Activated CD4-positive, CD25-positive, alpha-beta regulatory T cell (primary cell): ENCODE results near the gene TBC1D5.
"Not testable (repeated sequence)": the region's sequence is repeated elsewhere in the genome, so short reads cannot be mapped to it uniquely, and the experiment has no call there.

Experiments used
- DNase-seq, 4 experiments: peaks; one replicate each; lab custom pipeline; 2025; lab: John Stamatoyannopoulos, UW

The TBC1D5 gene

DNA sequence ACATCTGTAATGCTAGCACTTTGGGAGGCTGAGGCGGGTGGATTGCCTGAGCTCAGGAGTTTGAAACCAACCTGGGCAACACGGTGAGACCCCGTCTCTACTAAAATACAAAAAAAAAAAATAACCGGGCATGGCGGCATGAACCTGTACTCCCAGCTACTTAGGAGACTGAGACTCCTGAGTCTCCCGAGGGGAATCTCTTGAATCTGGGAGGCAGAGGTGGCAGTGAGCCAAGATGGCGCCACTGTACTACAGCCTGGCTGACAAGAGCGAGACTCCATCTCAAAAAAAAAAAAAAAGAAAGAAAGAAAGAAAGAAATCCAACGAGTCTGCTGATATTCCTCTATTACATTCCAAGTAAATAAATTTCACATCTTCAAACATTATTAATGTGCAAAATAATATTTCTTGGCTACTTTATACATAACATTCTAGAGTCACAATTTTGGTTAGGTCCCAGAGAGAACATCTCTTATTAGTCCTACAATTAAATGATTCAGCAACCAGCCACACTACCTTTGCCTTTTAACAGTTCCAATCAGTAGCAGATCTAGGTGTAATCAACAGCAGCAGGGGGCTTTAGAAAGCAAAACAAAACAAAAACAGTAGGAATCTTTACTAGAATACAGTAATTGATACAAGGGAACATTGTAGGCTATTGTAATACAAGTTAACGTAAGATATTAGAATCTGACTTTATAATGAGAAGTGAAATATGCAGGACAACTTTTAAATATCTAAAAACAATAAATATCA, 195.8 kb downstream of the TBC1D5 start:
- no peak for DNase-seq

DNA sequence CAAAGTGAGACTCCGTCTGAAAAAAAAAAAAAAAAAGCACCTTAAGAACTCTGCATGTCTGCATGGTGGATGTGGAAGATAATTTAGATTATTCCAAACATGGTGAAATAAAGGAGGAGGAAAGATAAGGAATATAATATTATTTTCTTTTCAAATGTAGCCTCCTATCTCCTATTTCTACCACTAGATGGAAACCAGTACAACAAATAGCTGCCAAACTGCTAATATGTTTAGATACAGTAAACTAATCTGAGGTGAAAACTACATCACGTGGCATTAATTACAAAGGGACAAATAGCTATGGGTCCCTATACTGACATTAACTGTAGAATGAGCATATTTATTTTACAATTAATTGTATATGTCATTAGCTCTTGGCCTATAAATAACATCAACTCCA, 197.8 kb downstream of the TBC1D5 start:
- no peak for DNase-seq

DNA sequence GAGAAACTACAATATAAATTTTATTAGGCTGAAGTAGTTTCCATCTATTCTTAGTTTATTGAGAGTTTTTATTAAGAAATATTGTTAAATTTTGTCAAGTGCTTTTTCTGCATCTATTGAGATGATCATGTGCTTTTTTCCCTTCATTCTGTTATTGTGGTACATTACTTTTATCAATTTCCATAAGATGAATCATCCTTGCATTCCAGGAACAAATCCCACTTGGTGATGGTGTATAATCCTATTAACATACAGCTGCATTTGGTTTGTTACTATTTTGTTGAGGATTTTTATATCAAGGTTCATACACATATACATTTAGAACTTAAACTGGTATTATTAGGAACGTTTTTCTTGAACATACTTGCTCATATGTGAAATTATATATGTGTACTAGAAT, 199.8 kb downstream of the TBC1D5 start:
- DNase-seq = no peak

DNA sequence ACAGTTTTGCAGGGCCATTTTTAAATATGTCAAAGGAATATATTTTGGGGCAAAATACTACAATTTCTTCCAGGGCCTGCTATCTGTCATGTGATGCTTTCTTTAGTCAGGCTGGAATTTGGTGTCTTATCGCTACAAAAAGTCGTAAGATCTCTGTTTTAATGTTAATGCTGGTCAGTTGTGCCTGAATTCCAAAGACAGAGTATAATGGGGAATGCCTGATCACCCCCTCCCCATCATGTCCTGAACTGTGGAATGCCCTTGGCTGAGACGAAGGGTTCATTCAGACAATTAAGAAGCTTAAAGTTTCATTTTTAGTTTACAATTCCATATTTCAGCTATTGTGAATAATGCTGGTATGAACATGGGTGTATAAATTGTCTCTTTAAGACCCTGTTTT, 203.0 kb downstream of the TBC1D5 start:
- no peak for DNase-seq

DNA sequence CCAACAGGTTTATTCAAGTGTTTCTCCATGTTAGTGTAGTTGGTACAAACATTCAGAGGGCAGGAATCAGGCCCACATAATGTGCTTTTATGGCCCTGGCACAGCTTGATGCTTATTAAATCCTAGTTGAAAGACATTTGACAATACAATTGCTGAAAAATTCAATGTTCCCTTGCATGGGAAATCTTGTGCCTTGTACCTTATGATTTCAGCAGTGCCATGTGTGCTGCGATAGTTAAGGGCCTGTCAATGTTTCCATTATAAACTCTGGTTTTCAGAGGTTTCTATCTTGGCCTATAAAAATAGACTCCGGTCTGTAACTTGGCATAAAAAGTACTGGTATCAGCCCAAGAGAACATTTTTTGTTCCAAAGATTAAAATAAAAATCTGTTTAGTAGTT, 207.2 kb downstream of the TBC1D5 start:
- no peak for DNase-seq

DNA sequence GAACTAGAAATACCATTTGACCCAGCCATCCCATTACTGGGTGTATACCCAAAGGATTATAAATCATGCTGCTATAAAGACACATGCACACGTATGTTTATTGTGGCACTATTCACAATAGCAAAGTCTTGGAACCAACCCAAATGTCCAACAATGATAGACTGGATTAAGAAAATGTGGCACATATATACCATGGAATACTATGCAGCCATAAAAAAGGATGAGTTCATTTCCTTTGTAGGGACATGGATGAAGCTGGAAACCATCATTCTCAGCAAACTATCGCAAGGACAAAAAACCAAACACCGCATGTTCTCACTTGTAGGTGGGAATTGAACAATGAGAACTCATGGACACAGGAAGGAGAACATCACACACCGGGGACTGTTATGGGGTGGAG, 210.0 kb downstream of the TBC1D5 start:
- DNase-seq = not testable (repeated sequence)

DNA sequence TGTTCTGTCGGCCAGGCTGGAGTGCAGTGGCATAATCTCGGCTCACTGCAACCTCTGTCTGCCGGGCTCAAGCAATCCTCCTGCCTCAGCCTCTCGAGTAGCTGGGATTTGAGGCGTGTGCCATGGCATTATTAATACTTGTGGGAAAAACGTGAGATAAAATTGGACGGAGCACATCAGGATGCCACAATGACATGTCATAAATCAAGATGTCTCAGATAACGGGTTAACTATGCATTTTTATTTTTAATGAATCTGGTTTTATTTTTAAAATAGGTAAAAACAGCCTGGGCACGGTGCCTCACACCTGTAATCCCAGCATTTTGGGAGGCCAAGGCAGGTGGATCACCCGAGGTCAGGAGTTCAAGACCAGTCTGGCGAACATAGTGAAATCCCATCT, 212.8 kb downstream of the TBC1D5 start:
- DNase-seq = no peak

DNA sequence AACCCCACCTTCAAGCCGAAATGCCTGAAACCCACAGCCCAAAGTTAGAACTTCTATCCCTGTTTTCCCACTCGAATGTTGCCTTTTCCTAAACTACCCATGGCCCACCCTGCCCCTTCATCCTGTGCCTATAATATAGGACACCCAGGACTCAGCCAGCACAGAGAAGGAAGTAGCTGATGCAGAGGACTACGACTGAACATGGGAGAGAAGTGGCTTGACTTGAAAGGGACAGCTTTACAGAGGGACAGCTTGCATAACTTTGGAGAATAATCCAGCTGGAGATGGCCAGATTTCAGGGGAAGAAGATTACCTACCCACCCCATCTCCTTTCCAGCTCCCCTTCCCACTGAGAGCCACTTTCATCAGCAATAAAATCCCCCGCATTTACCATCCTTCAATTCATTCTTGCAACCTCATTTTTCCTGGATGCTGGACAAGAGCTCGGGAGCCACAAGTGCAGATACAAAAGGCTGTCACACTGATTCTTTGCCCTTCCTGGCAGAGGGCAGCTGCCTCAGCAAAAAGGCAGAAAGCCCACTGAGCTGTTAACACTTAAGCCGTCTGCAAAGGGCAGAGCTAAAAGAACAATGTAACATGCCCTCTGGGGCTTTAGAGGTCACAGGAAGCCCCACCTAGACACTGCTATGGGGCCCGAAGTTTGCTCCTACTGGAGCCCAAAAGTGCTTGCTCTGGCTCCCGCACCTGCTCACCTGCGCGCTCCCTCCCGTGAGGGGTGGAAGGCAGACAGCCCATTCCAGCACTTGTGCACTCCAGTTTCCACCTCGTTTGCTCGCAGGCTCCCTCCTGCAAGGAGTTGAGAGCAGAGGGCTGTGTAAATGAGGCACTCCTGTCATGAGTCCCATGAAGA, 224.0 kb downstream of the TBC1D5 start:
- no peak for DNase-seq

DNA sequence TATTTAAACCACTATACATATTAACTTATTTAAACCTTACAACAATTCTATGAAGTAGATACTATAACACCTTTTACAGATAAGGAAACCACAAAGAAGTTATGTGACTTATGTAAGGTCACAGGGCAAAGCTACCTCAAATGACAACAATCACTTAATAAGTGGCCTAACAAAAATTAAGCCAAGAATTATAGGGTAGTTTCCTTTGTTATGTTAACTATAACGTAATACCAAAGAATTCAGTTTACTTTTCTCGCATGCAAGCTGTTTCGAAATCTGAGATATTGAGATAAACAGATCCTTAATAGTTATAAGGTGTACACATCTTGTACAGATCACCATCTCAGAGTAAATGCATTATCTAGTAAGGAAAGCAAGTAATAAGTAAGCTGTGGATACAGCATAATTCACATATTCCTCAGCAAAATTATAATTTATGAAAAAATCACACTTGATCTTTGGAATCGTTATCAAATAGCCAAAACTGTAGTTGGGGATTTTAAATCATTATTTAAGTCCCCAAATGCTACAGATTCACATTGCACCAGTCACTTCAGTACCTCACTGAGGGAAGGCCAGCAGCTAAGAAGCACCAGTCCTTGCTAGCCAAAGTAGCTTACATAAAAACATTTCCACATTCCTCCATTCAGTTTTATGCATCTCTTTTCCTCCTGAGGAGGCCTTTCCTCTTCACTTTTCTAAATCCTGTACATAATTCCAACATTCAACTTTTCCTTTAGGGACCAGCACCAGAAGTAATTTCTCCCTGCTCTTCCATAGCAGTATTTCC, 226.8 kb downstream of the TBC1D5 start:
- no peak for DNase-seq

DNA sequence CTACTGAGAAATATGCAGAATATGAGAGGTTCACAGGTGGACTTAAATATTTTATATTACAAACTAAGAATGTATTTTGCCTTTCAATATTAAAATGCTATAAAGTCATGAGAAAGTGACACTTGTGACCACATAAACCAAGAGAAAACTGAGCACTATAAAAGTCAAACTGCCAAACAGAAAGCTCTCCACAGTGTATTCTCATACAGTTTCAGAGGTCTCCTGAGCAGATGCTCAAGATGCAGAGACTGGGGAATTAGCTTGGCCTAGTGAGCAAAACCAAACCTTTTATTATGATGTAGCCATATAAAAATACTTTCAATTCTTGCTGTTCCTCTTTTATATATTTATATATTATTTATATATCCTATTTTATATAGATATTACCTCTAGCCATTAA, 227.8 kb downstream of the TBC1D5 start:
- no peak for DNase-seq

DNA sequence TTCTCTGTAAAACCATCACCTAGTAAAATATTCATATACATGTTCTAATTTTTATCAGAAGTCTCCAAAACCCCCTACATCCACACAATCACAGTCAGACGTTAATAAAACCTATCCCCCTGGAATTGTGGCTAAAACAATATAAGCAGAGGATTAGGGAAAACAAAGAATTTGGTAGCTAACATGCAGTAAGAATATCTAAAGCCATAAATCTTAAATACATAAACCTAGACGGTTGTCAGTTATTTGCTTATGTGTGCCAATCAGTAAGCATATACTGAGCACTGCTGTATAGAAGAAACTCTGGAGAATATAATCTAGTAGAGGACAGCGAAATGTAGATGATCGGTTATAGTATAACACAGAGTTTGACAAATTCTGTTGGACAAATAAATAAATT, 232.2 kb downstream of the TBC1D5 start:
- no peak for DNase-seq

DNA sequence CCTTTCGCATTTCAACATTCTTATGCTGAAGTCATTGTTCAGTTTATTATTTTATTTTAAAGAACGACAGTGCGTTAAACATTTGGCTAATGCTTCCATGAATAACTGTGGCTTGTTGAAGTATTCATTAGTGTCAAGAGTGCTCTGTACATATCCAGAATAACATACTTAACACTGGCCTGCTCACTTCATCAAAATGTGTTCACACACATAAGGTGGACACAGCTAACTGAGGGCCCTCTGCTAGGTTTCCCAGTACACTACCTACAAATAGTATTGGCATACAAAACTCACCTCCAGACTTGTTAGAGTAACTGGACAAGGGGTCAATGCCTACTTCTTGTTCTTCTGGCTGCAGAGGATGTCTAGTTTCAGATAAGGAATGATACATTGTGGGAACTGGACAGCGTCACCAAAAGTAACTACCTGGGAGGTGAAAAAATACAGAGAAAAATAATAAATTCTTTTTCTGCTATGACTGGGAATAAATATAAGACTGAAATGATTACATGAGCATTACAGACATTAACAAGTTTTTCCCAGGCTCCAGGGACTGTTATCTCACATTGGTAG, 234.2 kb downstream of the TBC1D5 start:
- DNase-seq = no peak

DNA sequence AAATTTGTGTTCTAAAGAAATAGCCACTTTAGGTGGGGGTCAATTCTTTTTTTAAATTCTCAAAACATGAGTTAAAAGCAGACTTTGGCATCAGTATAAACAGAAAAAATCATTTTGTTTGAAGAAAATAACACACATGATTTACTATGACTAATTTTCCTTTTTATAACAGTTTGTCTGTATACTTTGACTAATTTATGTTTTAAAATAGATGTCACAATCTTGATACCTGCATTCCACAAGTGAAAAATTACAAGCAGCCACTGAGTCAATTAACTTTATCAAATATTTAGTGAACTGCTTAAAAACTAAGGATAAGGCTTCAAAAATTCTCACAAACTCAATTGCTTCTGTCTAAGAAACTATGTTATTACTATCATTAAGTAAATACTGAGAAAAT, 235.0 kb downstream of the TBC1D5 start:
- DNase-seq = no peak

DNA sequence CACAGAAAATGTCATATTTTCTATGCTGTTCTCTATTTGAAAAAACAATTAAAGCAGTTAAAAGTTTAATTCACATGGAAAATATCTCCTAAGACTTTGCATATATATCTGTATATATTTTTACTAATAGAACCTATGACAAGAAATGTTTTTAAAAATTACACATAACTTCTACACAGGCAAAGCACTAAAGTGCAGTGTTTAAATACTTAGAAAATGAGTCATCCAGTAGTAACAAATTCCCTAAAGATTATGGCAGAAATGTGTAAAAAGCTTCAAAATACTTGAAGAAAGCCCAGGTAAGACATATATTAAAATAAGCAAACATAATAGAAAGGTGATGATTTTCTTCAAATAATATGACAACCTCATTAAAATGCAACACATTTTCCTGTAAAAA, 236.6 kb downstream of the TBC1D5 start:
- DNase-seq = no peak

DNA sequence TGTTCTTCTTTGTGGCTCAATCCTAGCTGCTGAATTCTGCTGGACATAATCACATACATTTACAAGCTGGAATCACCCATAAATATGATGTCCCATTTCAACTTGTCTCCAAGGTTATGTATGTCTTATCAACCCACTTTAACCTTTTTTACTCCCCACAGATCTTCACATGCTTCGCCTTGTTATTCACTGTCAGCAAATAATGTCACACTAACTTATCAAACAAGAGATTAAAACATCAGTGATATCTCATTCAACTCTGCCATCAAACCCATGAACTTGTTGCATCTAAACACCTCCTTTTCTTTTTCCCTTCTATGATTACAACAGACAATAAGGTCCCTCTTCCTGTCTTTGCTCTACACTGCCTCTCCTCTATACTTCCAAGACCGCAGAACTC, 240.7 kb downstream of the TBC1D5 start:
- no peak for DNase-seq

DNA sequence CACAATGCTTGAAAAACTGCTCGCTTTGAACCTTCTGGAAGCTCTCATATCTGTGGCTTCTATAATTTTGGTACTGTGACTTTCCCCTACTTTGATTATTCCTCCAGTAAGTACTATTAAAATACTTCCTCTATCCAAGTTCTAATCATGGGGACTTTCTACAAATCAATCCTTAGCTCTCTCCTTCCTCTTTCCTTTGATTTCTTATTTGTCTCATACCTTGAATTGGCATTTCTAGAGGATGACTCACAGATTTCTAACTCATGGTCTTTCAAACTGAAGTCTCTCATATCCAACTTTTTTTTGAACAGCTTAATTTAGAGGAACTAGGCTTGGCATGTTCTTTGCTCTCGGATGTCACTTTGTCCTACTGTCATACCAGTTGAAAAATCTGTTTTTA, 241.8 kb downstream of the TBC1D5 start:
- no peak for DNase-seq

DNA sequence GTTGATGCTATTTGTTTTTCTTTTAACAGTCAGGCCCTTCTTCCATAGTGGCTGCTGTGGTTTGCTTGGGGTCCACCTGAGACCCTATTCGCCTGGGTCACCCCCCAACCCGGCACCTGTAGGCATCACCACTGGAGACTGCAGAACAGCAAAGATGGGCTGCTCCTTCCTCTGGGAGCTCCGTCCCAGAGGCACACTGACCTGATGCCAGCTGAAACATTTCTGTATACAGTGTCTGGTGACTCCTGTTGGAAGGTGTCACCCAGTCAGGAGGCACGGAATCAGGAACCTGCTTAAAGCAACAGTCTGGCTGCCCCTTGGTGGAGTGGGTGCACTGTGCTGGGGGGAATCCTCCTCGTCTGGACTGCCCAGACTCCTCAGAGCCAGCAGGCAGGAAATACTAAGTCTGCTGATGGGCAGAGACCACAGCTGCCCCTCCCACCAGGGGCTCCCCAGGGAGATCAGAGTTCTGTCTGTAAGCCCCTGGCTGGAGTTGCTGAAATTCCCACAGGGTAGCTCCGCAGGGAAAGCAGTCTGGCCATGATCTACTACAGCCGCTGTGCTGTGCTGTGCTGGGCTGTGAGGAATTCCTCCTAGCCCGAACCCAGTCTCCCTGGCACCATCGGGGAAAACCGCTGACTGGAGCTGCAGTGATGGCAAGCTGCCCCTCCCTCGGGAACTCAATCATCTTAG, 248.2 kb downstream of the TBC1D5 start:
- no peak for DNase-seq

DNA sequence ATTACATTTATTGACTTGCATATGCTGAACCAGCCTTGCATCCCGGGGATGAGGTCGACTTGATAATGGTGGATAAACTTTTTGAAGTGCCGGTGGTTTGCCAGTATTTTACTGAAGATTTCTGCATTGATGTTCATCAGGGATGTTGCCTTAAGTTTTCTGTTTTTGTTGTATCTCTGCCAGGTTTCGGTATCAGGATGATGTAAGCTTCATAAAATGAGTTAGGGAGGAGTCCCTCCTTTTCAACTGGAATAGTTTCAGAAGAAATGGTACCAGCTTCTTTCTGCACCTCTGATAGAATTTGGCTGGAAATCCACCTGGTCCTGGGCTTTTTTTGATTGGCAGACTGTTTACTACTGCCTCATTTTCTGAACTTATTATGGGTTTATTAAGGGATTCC, 250.8 kb downstream of the TBC1D5 start:
- DNase-seq = no peak

DNA sequence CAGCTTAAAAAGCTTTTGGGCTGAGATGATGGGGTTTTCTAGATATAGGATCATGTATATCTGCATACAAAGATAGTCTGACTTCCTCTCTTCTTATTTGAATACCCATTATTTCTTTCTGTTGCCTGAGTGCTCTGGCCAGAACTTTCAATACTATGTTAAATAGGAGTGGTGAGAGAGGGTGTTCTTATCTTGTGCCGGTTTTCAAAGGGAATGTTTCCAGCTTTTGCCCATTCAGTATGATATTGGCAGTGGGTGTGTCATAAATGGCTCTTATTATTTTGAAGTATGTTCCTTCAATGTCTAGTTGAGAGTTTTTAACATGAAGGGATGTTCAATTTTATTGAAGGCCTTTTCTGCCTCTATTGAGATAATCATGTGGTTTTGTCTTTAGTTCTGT, 251.2 kb downstream of the TBC1D5 start:
- not testable (repeated sequence) for DNase-seq

DNA sequence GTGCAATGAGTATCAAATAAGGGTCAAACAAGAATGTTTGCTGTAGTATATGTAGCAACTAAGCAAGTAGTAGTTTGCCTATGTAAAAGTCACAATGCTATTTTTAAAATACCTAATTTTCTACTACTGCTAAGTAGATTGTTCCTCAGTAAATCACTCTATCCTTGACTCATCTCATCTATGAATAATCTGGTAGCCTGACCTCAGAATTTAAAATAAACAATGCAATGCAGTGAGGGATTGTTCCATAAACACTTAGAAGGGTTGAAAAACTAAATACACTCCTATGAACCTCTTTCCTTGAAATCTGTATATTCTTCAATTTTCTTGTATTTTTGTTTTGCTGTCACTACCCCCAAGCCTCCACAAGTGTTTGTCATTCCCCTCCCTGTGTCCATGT, 253.3 kb downstream of the TBC1D5 start:
- DNase-seq = no peak

DNA sequence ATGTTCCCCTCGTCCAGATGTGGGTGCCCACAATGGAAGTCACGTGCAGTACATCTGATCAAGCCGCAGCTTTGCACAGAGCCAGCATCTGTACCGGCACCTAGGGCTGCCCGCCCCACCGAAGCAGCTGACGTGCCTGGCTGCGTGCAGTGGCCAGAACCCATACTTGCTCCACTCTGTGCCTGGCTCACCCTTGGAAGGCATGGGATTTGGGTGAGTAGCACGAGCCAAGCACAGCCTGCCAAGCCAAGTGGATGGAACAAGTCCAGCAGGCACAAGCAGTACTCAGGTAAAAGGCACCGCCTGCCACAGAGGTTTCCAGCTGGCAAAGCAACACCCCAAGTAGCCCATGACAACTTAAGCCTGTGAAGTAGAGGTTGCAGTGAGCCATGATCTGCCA, 261.3 kb downstream of the TBC1D5 start:
- DNase-seq = no peak
